Measurements from ENCODE around the gene CMTM7.
A peak's percentile ranks its signal among the peaks of the same experiment; 100 is the strongest.

CMTM7 gene

GRCh38 chr3:32391643-32392535 lies at the start of gene CMTM7:
Gene CMTM7, plus strand, starts transcription at chr3:32391853. Its CDS starts 54 bp downstream, at chr3:32391907.
- H3K27ac ChIP-seq (ENCODE audit: low read length) = no peak within 1 kb of the TSS

DNA sequence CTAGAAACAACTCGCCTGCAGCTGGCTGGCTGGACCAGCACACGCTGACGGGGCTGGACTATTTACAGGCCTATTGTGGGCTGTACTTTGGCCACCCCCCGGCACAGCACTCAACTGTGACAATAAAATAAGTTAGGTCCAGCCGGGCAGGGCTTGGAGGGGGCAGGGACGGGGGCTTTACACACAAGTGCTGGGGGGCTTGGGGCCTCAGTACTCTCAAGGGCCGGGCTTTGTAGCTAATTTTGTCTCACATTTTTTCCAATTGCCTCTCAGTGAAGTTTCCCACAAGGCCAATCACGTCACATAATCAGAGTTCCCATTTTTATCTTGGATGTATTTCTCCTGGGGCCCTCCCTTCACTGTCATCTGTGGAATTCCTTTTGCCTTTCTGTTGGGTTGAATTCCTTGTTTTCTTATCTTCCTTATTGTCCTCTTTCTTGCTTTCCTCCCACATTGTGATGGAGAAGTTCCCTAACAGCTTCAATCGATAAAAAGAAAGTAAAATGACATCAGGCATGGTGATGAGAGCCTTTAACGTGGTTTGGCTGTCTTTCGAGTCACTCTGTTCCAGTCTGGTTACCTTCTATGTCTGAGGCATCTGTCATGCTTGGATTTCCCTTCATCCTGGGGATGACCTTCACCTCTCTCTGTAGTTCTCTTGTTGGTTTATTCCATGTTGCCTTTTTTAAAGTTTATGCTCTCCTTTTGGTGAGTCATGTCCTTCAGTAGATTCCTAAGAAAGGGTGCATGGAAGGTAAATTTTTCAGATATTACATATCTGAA lies 44.1 kb upstream of the CMTM7 start:
- no peaks in the 10 kb centered on the region for H3K9me3 ChIP-seq (ENCODE audit: control insufficient read depth, low read depth, low read length)
- no peak overlapping the region for H3K9ac ChIP-seq (ENCODE audit: low read length)
- H3K36me3 ChIP-seq (ENCODE audit: control insufficient read depth, low read depth, low read length) = no peaks in the 10 kb centered on the region
- no peak overlapping the region for H3K27ac ChIP-seq (ENCODE audit: low read length)
- no peak overlapping the region for H3K4me3 ChIP-seq (ENCODE audit: low read length)
- no peaks in the 10 kb centered on the region for H3K27me3 ChIP-seq (ENCODE audit: control insufficient read depth, insufficient read depth, low read length)
- H3K4me1 ChIP-seq (ENCODE audit: control insufficient read depth, low read depth, low read length) = peaks cover 21% of the 10 kb centered on the region

More at GRCh38 chr3:32391643-32392535, at the start of gene CMTM7:
- Histone ChIP-seq H3K9ac (ENCODE audit: low read length) (peak within 1 kb of the TSS; percentile 52), H3K4me3 (ENCODE audit: low read length) (peak within 1 kb of the TSS; percentile 69), H3K27me3 (ENCODE audit: control insufficient read depth, insufficient read depth, low read length) (peaks cover 22% of the 10 kb centered on the region), H3K9me3 (ENCODE audit: control insufficient read depth, low read depth, low read length) (no peaks in the 10 kb centered on the region), H3K36me3 (ENCODE audit: control insufficient read depth, low read depth, low read length) (no peaks in the 10 kb centered on the region), H3K4me1 (ENCODE audit: control insufficient read depth, low read depth, low read length) (peaks cover 11% of the 10 kb centered on the region)

DNA sequence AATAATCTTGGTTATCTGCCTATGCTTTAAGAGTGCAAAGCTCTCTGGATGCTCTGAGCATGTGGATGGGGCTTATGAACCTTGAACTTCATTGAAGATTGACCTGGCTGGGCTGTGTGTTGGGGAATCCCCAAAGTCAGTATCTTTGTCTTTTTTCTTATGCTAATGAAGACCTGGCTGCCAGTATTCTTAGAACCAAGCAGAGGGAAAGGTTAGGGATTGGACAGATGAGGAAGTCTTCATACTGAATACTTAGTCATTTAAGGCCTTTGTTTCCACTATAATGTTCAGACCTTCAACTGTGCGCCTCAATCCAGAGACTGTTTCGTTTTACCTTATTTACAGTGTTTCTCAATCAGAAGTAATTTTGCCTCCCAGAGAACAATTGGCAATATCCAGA lies 42.5 kb upstream of the CMTM7 start:
- Histone ChIP-seq H3K9me3 (ENCODE audit: control insufficient read depth, low read depth, low read length) (no peaks in the 10 kb centered on the region), H3K4me1 (ENCODE audit: control insufficient read depth, low read depth, low read length) (peaks cover 21% of the 10 kb centered on the region), H3K9ac (ENCODE audit: low read length) (peak overlapping the region; percentile 16), H3K36me3 (ENCODE audit: control insufficient read depth, low read depth, low read length) (no peaks in the 10 kb centered on the region), H3K27me3 (ENCODE audit: control insufficient read depth, insufficient read depth, low read length) (no peaks in the 10 kb centered on the region), H3K27ac (ENCODE audit: low read length) (peak overlapping the region; percentile 31), H3K4me3 (ENCODE audit: low read length) (no peak overlapping the region)

- Histone ChIP-seq H3K4me1 (ENCODE audit: control insufficient read depth, low read depth, low read length) (peaks cover 16% of the 10 kb centered on the region), H3K27ac (ENCODE audit: low read length) (no peak overlapping the region), H3K36me3 (ENCODE audit: control insufficient read depth, low read depth, low read length) (no peaks in the 10 kb centered on the region), H3K4me3 (ENCODE audit: low read length) (no peak overlapping the region), H3K9me3 (ENCODE audit: control insufficient read depth, low read depth, low read length) (no peaks in the 10 kb centered on the region), H3K27me3 (ENCODE audit: control insufficient read depth, insufficient read depth, low read length) (no peaks in the 10 kb centered on the region), H3K9ac (ENCODE audit: low read length) (no peak overlapping the region)
Observed at GRCh38 chr3:32352563-32352962, 39.1 kb upstream of the CMTM7 start.

DNA sequence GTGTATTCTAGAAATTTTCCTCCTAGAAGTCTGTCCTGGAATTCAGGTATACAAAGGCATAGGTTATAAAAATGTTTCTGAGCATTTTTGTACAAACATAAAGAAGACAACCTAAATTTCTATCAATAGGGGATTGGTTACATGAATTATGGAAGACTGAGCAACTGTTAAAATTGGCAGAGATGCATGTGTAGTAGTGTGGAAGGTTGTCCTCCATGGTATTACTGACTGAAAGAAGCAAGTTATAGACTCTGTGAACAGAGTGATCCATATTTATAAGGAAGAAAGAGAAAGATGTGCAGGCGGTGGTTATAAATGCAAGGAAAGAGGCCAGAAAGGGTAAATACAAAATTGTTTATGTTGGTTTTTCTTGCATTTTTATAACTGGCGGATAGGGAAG lies 38.3 kb upstream of the CMTM7 start:
- H3K4me1 ChIP-seq (ENCODE audit: control insufficient read depth, low read depth, low read length) = peaks cover 11% of the 10 kb centered on the region
- H3K27ac ChIP-seq (ENCODE audit: low read length) = no peak overlapping the region
- H3K27me3 ChIP-seq (ENCODE audit: control insufficient read depth, insufficient read depth, low read length) = no peaks in the 10 kb centered on the region
- no peaks in the 10 kb centered on the region for H3K36me3 ChIP-seq (ENCODE audit: control insufficient read depth, low read depth, low read length)
- no peak overlapping the region for H3K4me3 ChIP-seq (ENCODE audit: low read length)
- H3K9me3 ChIP-seq (ENCODE audit: control insufficient read depth, low read depth, low read length) = no peaks in the 10 kb centered on the region
- no peak overlapping the region for H3K9ac ChIP-seq (ENCODE audit: low read length)

GRCh38 chr3:32354362-32354778 lies 37.3 kb upstream of the CMTM7 start:
- peaks cover 2% of the 10 kb centered on the region for H3K4me1 ChIP-seq (ENCODE audit: control insufficient read depth, low read depth, low read length)
- no peaks in the 10 kb centered on the region for H3K36me3 ChIP-seq (ENCODE audit: control insufficient read depth, low read depth, low read length)
- no peak overlapping the region for H3K9ac ChIP-seq (ENCODE audit: low read length)
- H3K27ac ChIP-seq (ENCODE audit: low read length) = no peak overlapping the region
- H3K27me3 ChIP-seq (ENCODE audit: control insufficient read depth, insufficient read depth, low read length) = no peaks in the 10 kb centered on the region
- H3K9me3 ChIP-seq (ENCODE audit: control insufficient read depth, low read depth, low read length) = no peaks in the 10 kb centered on the region
- H3K4me3 ChIP-seq (ENCODE audit: low read length) = no peak overlapping the region

GRCh38 chr3:32355751-32356291 lies 35.8 kb upstream of the CMTM7 start:
- H3K9ac ChIP-seq (ENCODE audit: low read length) = no peak overlapping the region
- H3K4me1 ChIP-seq (ENCODE audit: control insufficient read depth, low read depth, low read length) = peaks cover 3% of the 10 kb centered on the region
- H3K27me3 ChIP-seq (ENCODE audit: control insufficient read depth, insufficient read depth, low read length) = no peaks in the 10 kb centered on the region
- no peak overlapping the region for H3K27ac ChIP-seq (ENCODE audit: low read length)
- no peaks in the 10 kb centered on the region for H3K36me3 ChIP-seq (ENCODE audit: control insufficient read depth, low read depth, low read length)
- no peaks in the 10 kb centered on the region for H3K9me3 ChIP-seq (ENCODE audit: control insufficient read depth, low read depth, low read length)
- H3K4me3 ChIP-seq (ENCODE audit: low read length) = no peak overlapping the region

- no peaks in the 10 kb centered on the region for H3K27me3 ChIP-seq (ENCODE audit: control insufficient read depth, insufficient read depth, low read length)
- H3K9me3 ChIP-seq (ENCODE audit: control insufficient read depth, low read depth, low read length) = no peaks in the 10 kb centered on the region
- H3K27ac ChIP-seq (ENCODE audit: low read length) = no peak overlapping the region
- no peak overlapping the region for H3K4me3 ChIP-seq (ENCODE audit: low read length)
- peaks cover 3% of the 10 kb centered on the region for H3K4me1 ChIP-seq (ENCODE audit: control insufficient read depth, low read depth, low read length)
- no peak overlapping the region for H3K9ac ChIP-seq (ENCODE audit: low read length)
- no peaks in the 10 kb centered on the region for H3K36me3 ChIP-seq (ENCODE audit: control insufficient read depth, low read depth, low read length)
Observed at GRCh38 chr3:32359766-32360492, 31.7 kb upstream of the CMTM7 start.

GRCh38 chr3:32360493-32360827 lies 31.2 kb upstream of the CMTM7 start:
- Histone ChIP-seq H3K27ac (ENCODE audit: low read length) (no peak overlapping the region), H3K4me1 (ENCODE audit: control insufficient read depth, low read depth, low read length) (peaks cover 3% of the 10 kb centered on the region), H3K4me3 (ENCODE audit: low read length) (no peak overlapping the region), H3K9me3 (ENCODE audit: control insufficient read depth, low read depth, low read length) (no peaks in the 10 kb centered on the region), H3K9ac (ENCODE audit: low read length) (no peak overlapping the region), H3K36me3 (ENCODE audit: control insufficient read depth, low read depth, low read length) (no peaks in the 10 kb centered on the region), H3K27me3 (ENCODE audit: control insufficient read depth, insufficient read depth, low read length) (no peaks in the 10 kb centered on the region)

GRCh38 chr3:32366638-32367397 lies 24.8 kb upstream of the CMTM7 start:
- Histone ChIP-seq H3K4me3 (ENCODE audit: low read length) (no peak overlapping the region), H3K27ac (ENCODE audit: low read length) (no peak overlapping the region), H3K9ac (ENCODE audit: low read length) (no peak overlapping the region), H3K36me3 (ENCODE audit: control insufficient read depth, low read depth, low read length) (no peaks in the 10 kb centered on the region), H3K4me1 (ENCODE audit: control insufficient read depth, low read depth, low read length) (no peaks in the 10 kb centered on the region), H3K9me3 (ENCODE audit: control insufficient read depth, low read depth, low read length) (no peaks in the 10 kb centered on the region), H3K27me3 (ENCODE audit: control insufficient read depth, insufficient read depth, low read length) (no peaks in the 10 kb centered on the region)
